Cerebellar cortex (tissue), 1 donor: ENCODE data around the gene ZMIZ1.

ENCODE experiments used
- DNase-seq: peaks from one replicate; pipeline ENCODE4 v3.0.0-alpha.2; 2015; ENCODE audit warnings: low spot score

ZMIZ1 gene

DNA sequence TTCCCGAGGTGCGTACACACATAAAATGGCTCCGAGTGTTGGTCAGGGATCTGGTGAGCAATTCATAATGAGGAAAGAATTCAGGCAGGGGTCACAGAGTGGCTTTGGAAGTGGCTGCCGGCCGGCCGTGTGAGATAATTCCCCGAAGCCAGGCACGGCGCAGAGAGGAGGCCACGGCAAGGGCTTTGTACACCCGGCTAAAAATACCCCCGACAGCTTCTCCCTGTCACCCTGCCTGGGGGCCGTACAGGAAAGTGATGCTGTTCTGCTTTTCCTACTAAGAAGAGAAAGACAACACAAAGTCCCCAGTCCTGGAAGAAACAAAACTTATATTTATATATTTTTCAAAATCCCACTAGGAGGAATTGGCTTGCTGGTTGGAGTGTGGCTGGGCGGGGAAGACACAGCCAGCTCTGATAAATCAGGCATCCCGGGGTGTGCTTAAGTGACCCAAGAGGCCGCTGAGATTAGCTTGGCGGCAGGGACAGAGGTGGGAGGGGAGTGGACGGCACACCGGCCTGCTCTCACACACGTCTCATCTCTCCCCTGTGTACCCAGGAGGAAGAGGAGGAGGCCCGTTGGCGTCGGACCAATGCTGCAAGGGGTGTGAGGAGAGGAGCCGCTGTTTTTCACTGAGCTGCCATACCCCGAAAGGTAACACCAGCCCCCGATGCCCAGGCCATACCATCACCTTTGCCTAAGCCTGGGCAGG lies 70.5 kb downstream of the ZMIZ1 start:
- no peak for DNase-seq

DNA sequence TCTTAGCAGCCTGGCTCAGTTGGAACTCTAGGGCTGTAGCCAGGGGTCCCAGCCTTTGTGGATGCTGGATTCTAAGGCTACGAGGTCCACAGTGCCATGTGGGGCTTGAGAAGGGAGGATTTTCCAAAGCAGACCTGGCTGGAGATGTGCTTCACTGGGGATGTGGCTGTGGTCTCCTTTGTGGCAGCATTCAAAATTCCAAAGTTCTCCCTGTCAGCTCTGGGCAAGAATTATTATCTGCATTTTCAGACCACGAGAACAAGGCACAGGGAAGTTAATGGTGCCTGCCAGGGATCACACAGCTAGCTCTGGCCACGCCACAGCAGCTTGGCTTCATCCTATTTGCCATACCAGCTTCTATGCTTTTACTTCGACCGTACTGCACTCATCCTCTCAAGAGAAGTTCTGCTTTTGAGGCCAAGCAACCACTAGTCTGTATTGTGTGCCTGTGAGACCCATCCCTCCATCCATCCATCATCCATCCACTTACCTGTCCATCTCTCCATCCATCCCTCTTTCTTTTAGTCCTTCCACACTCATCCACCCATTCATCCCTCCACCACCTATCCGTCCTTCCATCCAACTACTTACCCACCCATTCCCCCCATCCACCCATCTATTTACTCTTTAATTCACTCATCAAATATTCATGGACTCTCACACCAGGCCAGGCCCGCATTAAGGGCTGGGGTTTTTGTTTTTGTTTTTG lies 71.5 kb downstream of the ZMIZ1 start:
- no peak for DNase-seq

DNA sequence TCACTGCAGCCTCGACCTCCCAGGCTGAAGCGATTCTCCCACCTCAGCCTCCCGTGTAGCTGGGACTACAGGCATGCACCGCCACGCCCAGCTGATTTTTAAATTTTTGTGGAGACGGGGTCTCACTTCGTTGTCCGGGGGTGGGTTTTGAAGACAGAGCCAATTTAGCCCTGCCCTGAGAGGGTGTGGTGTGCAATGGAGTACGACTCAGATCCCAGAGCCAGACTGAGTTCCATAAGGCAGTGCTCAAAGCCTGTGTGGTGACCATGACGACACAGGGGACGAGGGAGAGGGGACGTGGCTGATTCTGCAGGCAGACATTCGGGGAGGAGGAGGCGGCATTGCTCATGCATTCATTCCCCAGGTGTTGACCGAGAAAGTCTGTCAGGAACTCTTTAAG lies 72.1 kb downstream of the ZMIZ1 start:
- no peak for DNase-seq

DNA sequence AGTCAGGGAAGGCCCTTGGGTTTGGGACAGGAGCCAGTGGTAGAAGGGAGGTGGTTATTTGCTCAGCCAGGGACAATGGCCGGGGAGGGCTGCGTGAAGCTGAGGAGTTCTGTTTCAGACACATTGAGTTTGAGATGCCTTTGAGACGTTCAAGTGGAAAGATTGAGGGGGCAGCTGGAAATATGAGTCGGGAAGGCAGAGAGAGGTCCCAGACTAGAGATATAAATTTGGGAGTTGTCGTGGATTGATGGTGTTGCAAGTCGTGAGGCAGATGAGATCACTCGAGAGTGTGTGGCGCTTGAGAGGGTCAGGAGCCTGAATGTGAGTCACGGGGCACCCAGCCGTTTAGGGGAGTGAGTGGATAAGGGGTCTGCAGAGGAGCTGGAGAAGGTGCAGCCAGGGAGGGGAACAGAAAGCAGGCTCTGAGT lies 73.3 kb downstream of the ZMIZ1 start:
- DNase-seq: no peak

DNA sequence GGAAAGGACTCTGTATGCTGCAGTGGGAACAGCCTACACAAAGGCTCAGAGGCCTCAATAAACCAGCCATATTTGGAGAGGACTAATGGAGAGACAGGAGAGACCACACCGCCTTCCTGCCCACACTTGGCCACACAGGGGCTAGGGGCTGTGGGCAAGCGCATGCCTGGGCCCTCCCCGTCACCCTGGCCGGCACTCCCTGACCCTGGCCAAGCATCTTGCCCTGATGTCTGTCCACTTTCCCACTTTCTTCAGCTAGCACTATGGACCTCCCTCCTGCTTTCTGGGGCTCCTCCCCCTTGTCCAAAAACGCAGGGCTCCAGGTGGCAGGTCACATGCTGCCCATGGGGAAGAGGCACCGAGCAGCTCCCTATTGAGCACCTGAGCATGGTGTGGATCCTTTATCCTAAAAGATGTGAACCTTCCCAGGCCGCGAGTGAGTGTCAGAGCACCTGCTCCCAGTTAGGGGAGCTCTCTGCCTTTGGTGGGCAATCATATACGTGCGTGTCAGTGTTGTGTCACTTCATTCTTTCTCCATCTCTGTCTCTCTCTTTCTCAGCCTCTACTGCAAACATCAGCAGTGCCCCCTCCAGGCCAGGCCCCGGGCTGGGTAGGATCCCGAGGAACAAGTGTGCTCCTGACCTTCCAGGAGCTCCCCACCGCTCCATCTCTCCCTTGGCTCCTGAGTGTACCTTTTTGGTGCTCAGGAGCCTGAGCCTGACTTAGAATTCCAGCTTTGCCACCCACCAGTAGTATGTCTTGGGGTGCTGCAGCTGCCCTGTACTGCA lies 74.0 kb downstream of the ZMIZ1 start:
- no peak for DNase-seq

DNA sequence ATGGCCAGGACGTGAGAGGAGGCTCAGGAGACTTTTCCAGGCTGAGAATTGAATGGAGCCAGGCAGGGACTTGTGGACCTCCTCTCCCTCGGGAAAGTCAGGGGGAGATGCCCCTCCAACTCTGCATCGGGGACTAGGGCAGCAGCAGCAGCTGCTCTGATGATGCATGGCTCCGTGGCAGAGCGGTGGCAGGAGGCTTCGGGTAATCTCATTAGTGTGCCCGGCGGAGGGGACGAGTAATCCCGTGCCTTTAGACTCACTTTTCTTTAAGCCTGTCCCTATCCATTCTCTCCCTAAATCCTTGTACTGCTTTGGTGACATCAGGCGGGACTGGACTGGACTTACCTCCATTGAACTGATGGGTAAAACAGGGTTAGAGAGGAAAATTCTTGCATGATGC lies 75.1 kb downstream of the ZMIZ1 start:
- no peak for DNase-seq

DNA sequence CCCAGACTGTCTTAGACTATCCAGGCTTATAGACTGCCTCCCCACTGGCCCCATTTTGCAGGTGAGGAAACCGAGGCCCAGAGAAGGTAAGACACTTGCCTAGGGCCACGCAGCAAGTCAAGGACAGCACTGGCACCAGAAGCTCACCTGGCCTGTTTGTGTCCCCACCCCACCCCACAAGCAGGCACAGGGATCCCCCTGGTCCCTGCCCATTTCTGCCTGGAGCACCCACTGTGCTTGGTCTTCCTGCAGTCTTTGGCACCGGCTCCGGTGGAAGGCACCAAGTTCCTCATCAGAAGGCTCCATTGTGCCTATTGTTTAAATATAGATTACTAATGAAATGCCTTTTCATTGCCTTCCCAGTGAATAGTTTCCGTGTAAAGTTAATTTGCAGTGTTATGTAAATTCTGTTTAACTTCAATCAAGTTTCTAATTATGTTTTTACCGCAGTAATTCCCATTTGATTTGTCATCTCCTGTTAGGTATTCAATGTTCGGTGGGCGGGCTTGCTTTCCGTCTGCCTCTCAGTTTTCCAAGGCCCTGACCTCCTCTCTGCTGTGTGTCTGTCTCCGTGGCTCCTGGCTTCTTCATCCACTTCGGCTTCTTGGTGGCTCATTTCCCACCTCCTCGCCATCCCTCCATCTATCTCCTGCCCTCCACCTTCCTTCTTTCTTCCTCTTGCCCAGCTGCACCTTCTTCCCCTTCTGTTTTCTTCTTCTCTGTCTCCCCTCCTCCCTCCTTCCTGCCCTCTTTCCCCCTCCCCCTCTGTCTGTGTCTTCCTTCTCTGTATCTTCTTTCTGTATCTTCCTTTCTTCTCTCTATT lies 75.8 kb downstream of the ZMIZ1 start:
- no peak for DNase-seq

DNA sequence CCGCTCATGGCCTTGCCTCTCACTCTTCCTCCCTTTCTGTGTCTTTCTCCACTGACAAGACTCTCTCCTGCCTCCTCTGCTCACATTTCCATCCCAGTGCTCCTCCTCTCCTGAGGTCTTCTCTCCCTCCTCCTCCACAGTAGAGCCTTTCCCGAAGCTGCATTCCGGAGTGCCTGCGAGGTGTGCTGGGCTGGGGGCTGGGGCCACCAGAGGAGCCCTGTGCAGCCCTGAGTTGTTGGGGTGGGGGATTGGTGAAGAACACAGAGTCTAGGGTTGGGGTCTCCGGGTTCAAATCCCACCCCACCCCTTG lies 76.4 kb downstream of the ZMIZ1 start:
- no peak for DNase-seq

DNA sequence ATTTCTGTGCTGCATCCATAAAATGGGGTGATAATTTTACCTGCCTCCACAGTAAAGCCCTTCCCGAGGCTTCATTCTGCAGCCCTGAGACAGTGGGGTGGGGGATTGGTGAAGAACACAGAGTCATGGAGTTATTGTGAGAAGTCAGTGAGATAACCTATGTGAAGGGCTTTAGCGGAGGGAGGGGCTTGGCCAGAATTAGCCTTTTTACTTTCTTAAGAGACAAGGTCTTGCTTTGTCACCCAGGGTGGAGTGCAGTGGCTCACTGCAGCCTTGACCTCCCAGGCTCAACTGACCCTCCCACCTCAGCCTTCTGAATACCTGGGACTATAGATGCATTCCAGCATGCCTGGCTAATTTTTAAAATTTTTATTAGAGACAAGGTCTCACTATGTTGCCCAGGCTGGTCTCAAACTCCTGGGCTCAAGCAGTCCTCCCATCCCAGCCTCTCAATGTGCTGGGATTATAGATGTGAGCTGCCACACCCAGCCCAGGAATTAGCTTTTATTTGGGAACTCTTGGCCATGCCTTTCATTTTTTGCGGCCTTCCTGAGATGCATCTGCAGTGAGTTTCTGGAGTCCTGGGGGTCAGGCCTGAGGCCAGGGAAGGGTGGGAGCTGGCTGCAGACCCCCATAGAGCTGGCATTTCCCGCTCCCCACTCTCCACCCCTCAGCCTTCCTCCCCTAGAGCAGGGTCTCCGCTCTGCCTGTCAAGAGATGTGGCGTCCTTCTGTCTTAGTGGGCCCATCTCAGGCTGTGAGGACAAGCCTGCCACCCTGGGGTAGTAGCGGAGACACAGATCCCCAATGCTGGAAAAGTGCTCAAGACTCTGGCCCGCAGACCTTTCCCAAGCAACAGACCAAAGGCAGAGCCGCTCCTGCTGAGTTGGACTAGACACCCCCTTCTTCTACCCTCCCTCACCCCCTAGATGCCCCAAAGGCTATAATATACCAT lies 77.0 kb downstream of the ZMIZ1 start:
- DNase-seq: no peak

DNA sequence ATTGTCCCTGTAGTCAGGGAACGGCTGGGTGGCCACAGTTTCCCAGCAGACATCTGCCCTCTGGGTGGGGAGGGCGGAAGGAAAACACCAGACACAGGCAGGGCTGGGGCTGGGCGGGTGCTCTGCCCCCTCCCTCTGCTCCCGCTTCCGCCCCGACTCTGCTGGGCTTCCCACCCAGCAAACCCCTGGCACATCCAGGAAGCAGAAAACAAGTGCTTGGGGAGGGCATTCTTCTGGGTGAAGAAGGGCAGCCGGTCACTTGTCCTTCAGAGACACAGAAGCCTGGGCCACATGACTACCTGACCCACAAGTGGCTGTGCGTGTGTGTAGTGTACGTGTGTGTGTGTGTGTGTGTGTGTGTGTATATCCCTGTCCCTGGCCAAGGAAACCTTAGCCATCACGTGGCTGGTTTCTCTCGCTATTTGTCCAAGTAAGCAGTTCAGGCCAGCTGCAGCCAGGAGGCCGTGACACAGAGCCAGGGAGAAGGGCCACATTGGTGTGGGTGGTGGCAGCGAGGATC lies 77.9 kb downstream of the ZMIZ1 start:
- DNase-seq: peak; percentile 49

DNA sequence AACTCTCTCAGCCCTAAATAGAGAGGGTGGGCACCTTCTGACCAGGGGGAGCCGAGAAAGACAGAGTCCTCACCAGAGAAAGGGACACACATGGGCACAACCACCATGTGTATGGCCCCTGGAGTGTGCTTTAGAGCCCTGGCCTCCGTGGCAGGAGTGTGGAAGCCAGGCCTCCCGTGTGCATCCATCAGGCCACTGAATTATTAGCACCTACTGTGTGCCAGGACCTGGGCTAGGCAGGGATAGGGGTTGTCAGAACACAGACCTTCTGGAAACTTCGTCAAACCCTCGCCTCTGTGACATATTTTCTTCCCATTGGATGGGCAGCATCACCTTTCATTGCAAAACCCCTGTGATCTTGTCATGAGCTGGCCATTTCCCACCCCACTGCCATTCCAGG lies 78.5 kb downstream of the ZMIZ1 start:
- no peak for DNase-seq

DNA sequence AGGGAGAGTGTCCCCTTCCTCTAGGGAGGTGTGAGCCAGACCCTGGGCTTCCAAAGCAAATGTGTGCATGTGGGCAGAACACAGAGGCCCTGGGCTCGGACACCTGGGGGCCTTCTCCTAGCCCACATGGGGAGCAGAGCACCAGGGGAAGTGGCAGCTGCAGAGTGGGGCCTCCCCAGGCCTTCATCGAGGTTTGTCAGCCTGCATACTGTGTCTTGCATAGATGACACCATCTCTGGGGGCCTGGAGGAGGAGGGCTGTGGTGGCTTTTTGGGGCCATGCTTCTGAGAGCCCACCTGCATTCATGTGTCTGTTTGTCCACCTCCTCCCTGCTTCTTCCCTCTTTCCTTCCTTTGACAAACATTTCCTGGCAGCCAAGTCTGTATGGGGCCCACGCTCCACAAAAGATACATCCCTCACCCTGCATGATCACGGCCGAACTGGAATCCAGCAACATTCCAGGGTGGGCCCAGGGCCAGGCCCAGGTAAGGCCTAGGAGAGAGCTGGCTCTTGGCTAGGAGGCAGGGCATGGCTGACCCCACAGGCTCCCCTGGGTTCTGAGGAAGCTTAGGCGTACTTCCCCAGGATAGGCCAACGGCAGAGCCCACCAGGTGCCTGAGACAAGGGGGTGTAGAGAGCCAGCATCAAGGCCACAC lies 79.2 kb downstream of the ZMIZ1 start:
- DNase-seq: no peak

DNA sequence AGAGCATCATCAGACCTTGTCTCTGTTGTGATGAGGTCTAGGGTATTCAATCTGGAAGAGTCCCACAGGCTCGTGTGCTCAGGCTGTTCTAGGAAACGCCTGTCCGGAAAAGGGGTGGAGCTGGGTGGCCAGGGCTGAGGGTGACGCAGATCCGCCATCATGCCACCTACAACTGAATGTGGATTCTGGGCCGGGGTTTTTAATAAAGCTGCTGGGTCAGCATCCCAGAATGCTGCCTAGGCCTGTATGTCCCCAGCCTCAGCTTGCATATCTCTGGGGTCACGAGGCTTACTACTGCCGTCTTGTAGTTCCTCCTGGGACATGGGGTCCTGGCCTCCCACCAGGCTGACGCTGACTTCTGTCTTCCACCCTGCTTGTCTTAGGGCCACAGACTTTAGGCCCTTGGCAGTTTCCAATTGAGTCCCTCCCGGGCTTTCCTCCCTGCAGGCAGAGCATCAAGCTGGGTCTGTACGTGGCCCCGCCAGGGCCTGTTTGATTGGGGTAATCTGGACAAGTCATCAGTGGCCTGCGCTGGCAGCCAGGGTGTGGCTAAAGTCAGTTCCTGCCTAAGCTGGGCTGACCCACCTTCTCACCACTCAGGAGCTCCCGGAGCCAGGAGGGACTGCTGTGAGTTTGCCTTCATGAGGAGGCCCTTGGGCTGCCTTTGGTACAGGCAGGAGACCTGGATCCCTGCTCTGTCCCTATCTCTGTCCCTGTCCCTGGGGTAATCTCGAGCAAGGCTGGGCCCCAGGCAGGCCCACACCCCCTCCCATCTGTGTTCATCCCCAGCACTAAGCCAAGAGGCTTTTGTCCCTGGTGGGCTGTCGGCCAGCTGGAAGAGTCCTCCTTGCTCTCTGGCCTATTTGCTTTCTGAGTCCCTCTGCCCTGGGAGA lies 79.9 kb downstream of the ZMIZ1 start:
- peak; percentile 74 for DNase-seq

DNA sequence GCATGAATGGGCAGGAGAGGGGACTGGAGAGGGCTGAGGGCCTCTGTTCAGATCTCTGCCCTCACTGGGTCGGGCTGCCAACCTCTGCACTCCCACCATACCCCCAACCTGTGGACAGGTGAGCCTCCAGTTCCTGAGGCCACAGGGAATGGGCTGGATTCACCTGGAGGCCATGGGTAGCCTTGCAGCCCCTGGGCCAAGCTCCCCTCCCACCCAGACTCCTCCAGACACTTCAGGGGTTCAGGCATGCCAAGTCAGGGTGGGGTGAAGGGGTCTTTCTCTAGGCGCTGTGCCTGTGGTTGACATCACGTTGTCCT lies 80.5 kb downstream of the ZMIZ1 start:
- no peak for DNase-seq

DNA sequence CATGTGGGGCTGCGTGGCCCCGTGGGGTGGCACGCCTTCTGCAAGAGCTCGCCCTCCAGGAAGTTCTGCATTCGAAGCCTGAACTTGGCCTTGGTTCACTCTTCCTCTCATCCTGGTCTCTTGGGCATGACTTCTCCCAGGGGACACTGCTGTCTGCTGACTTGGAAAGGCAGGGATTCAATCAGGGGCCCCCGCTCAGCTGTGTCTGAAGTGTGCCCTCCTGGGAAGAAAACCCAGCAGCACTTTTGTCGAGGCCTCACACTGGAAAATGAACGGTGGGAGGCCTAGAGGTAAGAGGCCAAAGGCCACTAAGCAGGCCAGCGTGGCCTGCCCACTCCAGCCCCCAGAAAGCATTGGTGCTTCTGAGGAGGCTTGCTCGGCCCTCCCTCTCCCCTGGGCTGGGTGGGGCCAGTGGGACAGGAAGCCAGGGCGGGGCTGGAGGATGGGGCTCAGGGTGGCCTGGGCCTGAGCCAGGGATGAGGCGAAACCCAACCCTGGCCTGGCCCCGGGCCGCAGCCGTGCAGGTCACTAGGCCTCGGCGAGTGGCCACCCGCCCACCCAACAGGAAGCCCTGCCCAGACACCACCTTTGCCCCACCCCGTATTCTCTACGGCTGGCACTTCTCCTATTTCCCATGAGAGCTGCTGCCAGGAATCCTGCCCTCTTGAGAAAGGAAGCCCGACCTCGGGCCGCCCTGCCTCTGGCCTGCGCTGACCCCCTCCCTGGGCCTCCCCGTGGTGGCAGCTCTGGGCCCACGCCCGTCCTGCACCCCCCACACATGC lies 81.1 kb downstream of the ZMIZ1 start:
- no peak for DNase-seq

DNA sequence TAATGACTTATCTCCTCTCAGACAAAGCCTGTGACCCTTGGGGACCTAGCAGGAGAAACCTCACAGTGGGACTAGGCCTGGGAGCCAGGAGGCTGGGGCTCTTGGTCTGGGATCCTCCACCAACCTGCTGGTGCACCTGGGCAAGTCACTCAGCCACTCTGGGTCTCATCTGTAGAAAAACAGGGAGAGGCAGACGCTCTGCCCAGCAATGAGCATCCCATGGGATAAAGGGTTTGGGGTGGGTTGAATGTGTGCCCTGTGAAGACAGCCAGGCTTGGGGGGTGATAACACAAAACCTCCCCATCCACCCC lies 81.6 kb downstream of the ZMIZ1 start:
- DNase-seq: no peak

DNA sequence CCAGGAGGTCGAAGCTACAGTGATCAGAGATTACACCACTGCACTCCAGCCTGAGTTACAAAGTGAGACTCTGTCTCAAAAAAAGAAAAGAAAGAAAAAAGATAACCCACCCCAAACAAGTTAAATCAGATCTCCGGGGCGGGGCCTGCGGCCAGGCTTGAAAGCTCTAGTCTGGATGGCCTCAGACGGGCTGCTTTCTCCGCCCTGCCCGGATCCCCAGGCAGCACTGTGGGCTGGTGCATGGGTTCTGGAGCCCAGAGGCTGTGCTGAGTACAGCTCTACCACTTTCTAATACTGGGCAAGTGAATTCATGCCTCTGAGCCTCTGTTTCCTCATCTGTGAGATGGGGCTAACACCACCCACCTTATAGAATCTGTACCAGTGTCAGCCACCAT lies 83.7 kb downstream of the ZMIZ1 start:
- no peak for DNase-seq

DNA sequence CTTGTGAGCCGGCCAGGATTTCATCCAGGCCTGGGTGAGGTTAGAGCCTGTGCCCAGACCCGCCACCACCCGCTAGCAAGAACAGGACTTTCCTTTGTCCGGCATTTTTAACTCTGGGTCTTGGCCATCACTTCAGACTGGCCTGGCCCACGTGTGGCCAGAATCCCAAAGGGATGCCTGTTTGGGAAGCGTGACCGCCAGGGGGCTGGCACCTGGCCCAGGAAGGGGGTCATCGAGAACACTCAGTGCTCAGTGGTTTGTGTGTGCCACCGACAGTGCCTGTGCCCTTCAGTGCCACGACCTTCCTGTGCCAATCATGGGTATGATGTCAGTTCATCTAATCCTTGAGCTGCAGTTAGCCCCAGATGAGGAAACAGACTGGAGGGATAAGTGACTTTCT lies 85.0 kb downstream of the ZMIZ1 start:
- no peak for DNase-seq
